Activated CD4-positive, alpha-beta T cell treated with anti-CD3 and anti-CD28 coated beads, Interleukin-2, amount 50 U/mL, for 24 hours (primary cell): Measurements from ENCODE around the gene COL17A1.

Experiments
- DNase-seq, 2 donors: peaks; one replicate each; pipeline ENCODE4 v3.0.0-alpha.2; 2020; ENCODE audit warnings: low read depth in 1 of 2, low spot score in 1 of 2

Gene COL17A1

DNA sequence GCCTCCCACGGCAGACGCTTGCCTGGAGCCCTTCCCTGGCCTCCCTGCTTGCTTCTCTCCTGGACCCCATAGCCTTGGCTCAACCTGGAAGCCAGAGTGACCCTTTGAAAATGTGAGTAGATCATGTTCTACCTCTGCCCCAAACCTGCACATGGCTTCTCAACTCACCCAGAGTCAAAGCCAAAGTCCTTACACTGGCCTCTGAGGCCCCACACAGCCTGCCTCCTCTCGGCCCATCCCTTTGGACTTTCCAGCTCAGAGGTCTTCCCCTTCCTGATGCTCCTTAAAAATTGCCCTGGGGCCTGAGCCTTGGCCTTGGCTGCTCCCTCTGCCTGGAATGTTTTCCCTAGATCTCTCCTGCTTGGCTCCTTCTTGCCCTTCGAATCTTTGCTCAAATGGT lies 32.5 kb downstream of the COL17A1 start:
- DNase-seq, result no peak

- no peak for DNase-seq
Measured at GRCh38 chr10:104052431-104052830, 33.2 kb downstream of the COL17A1 start.

GRCh38 chr10:104049504-104050250 lies 36.0 kb downstream of the COL17A1 start:
- DNase-seq, result no peak

GRCh38 chr10:104046651-104047050 lies 39.0 kb downstream of the COL17A1 start:
- DNase-seq, result no peak

DNA sequence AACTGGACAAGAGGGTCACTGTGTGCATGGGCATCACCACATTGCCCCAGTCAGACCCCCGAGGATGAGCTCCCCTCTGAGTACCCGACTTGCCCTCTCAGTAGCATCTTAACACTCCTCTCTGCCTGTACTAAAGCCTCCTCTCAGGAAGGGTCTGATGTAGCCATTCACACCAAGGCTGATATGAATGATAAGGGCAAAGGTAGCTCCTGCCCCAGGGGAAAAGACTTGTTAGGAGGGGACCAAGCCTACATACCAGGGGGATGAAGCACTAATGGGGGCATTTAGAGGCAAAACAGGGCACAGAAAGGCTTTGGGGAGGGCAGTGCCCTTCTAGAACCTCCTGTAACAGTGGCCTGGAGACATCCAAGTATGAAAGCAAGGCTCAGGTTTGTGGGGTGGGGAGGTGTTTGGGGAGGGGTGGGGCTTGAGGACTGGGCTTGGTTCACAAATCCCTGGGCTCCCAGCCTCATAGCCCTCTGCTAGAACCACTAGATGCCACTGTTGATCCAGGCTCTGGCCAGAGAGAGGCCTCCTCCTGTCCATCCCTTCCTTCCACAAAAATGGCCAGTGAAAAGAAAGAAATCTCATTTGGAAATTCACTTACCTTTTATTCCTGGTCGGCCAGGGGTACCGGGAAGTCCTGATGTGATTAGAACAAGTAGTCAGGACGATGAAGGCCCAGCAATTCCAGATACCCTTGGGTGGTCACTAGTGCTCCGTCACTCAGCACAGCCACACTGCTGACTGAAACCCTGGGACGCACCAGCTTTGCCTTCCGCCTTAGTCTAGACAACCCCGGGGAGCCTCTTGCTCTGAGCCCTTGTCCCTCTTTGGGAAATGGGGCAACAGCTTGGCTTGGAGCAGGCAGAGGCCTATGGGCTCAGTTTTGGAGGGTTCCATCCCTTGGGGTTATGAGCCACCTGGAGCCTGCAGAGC lies 40.3 kb downstream of the COL17A1 start:
- no peak for DNase-seq

DNA sequence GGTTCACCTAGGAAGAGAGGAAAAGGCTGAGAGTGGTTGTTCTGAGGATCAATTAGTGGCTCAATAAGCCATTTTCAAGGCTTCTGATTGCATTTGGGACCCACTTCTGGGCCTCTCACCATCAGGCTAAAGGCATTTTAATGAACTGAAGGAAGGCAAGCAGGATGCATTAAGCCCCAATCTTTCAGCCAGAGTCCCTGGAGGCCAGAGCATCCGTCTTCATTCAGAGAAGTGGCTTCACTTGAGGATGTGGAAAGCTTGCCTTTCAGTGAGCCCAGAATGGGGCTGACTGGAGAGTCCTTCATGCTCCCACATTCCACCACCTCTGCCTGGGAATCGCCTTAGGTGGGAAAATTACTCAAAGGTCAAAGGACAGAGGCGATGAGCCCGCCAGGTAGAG lies 41.8 kb downstream of the COL17A1 start:
- DNase-seq, result no peak

- no peak for DNase-seq
Measured at GRCh38 chr10:104043185-104043830, 42.4 kb downstream of the COL17A1 start.

- DNase-seq, result no peak
Measured at GRCh38 chr10:104041891-104042535, 43.7 kb downstream of the COL17A1 start.

DNA sequence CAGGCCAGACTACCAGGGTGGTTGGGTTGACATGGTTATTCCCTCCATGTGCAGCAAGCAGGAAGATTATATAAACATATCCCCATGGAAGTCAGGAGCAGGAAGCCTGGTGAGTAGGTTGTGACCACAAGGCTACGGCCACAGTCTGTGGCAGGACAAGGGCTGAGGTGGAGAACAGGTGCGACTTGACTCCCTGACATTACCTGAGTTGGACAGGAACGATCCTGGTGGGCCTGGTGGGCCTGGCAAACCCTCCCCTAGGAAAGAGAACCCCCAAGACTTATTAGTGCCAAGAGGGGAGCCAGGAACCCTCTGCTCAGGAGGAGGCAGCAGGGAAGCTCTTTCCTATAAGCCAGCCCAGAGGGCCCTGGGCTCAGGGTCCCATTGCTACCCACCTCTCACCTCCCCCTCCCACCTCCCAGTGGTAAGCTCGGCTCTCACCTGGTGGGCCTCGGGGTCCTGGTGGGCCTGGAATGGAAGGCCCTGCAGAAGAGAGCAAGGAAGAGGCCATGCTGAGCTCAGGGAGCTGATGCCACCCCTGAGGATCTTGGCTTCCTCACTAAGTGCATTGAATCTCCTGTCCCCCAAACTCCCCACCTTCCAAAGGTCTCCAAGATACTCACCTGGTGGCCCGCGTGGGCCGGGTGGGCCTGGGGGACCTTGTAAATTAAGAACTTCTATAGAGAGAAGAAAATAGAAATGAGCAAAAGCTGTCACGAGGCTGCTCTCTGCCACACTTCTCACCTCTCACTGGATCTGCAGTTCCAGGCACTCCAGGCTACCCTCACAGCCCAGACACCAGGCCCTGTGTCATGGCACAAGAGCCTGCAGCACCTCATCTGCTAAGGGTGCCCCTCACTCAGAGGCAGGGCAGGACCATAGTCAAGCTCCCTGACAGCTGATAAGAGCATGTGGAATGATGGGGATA lies 44.6 kb downstream of the COL17A1 start:
- DNase-seq, result no peak

GRCh38 chr10:104040382-104040781 lies 45.3 kb downstream of the COL17A1 start:
- no peak for DNase-seq

GRCh38 chr10:104038958-104039752 lies 46.5 kb downstream of the COL17A1 start:
- DNase-seq, result no peak

- no peak for DNase-seq
Measured at GRCh38 chr10:104038537-104038936, 47.1 kb downstream of the COL17A1 start.

GRCh38 chr10:104037261-104037951 lies 48.3 kb downstream of the COL17A1 start:
- DNase-seq, result no peak

DNA sequence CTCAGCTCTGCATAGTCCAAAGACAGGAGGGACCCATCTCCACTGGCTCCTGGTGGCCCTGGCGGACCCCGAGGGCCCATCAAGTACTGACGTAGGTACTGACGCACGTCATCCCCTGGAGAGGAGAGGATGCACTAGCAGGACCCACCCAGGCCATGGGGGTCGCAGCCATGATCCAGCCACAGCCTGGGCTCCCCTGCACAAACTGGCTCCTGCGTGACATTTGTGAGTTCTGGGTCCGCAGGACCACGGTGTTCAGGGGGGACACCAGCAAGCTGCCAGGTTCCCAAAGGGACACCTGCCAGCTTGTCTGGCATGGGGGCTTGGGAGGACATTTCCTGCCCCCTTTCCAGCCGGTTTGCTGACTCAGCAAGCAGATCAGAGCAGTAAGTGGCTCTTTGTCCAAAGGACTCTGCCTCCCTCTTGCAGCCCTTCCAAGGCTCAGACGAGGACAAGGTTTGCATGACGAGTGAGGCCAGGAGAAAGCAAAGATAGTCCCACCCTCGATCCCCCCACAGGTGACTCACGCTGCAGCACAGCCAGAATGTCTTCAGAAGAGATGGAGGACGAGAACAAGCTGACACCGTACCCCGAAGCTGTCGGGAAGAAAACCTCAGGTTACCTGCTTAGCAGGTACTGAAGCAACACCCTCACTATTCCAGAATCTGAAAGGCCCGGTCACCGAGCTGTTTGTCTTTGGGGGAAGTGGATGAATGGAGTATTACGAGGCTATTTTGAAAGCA lies 49.0 kb downstream of the COL17A1 start:
- DNase-seq, result no peak

- DNase-seq, result no peak
Measured at GRCh38 chr10:104036069-104036384, 49.7 kb downstream of the COL17A1 start.

- no peak for DNase-seq
Measured at GRCh38 chr10:104035194-104036068, 50.2 kb downstream of the COL17A1 start.
